Activated naive CD4-positive, alpha-beta T cell treated with anti-CD3 and anti-CD28 coated beads for 36 hours (primary cell): ENCODE measurements around the gene SLU7. TPM values are rescaled to one million over a fixed set of nuclear protein-coding genes. Genes with fewer than 3 reads are reported as not detected.

Experiments used
- CTCF ChIA-PET: fragments of 350-600 bp; sonication (Branson Sonifier 250); formaldehyde crosslinking; loops from one replicate; lab custom pipeline; 2021; ENCODE audit warnings: antibody characterized with exemption; lab: Charles Lee
- DNase-seq: peaks from one replicate; pipeline ENCODE4 v3.0.0-alpha.2; 2020
- H3K27ac Mint-ChIP-seq: one replicate; pipeline ENCODE4 v1.8.0; 2021; ENCODE audit warnings: mild to moderate bottlenecking, mixed read lengths
- H3K27me3 Mint-ChIP-seq: one replicate; pipeline ENCODE4 v1.8.0; 2021; ENCODE audit warnings: low read depth, mixed read lengths
- H3K36me3 Mint-ChIP-seq: one replicate; pipeline ENCODE4 v1.8.0; 2021; ENCODE audit warnings: low read depth, mixed read lengths
- H3K4me1 Mint-ChIP-seq: one replicate; pipeline ENCODE4 v1.8.0; 2021; ENCODE audit warnings: low read depth, mixed read lengths
- H3K4me3 Mint-ChIP-seq: one replicate; pipeline ENCODE4 v1.8.0; 2021; ENCODE audit warnings: mild to moderate bottlenecking, moderate library complexity, mixed read lengths
- H3K9me3 Mint-ChIP-seq: one replicate; pipeline ENCODE4 v1.8.0; 2021; ENCODE audit warnings: mixed read lengths
- intact Hi-C: fragments of 100-400 bp; cut with micrococcal nuclease; formaldehyde crosslinking; loops from one replicate; pipeline ENCODE4 v1.15.1; 2023
- total RNA-seq, 2 experiments: library from RNA; stranded (reverse); gene quantifications; one replicate each; pipeline ENCODE4 v1.2.3, GENCODE V29; 2021

SLU7 gene
- total RNA-seq, 2 experiments from 2014 or later, result 33.2 to 34.3 TPM

GRCh38 chr5:160397492-160397891 is 21.4 kb downstream of the SLU7 start:
- intact Hi-C loops, result no loop called here
- Mint-ChIP-seq H3K4me1 (peaks cover 12% of the 10 kb centered on the region), H3K9me3 (no peaks in the 10 kb centered on the region), H3K27me3 (no peaks in the 10 kb centered on the region), H3K27ac (no peak overlapping the region), H3K4me3 (no peak overlapping the region), H3K36me3 (peaks cover 2% of the 10 kb centered on the region)
- CTCF ChIA-PET, result no interaction called here
- DNase-seq, result no peak

DNA sequence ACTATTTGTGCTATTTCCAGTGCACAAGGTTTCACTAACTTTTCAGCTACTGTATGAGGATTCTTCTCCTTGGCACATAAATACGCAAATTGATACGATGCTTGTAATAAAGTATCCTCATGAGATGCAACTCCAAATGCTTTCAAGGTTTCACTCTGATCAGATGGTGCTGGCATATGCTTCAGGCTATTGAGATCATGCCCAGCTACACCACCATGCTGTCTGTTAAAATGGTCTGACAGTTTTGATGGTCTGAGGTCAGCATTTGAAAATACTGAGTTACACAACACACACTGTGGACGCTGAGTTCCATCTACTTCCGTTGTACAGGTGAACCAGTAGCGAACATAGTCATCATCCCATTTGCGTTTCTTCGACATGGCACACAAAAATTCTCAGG is 23.8 kb downstream of the SLU7 start:
- Mint-ChIP-seq H3K9me3 (no peaks in the 10 kb centered on the region), H3K36me3 (no peaks in the 10 kb centered on the region), H3K4me1 (peaks cover 10% of the 10 kb centered on the region), H3K27me3 (no peaks in the 10 kb centered on the region), H3K27ac (no peak overlapping the region), H3K4me3 (no peak overlapping the region)
- intact Hi-C loops, result no loop called here
- CTCF ChIA-PET, result no interaction called here
- no peak for DNase-seq

- Mint-ChIP-seq H3K27ac (no peak overlapping the region), H3K4me1 (no peaks in the 10 kb centered on the region), H3K27me3 (no peaks in the 10 kb centered on the region), H3K36me3 (no peaks in the 10 kb centered on the region), H3K4me3 (no peak overlapping the region), H3K9me3 (peaks cover 13% of the 10 kb centered on the region)
- intact Hi-C loops, result loop anchor here (1.0 to 2.0 kb wide), 3 partner anchors 46 to 370 kb away; no protein-coding TSS in a partner anchor
- CTCF ChIA-PET, result interaction anchor here (0.6 to 2.8 kb wide), 9 partner anchors 9 to 369 kb away, joined by 3 to 17 read pairs (median 3); partner anchors contain the start of genes C1QTNF2 and FAM200C
- no peak for DNase-seq
These were observed 27.8 kb downstream of the SLU7 start for GRCh38 chr5:160390787-160391696.

DNA sequence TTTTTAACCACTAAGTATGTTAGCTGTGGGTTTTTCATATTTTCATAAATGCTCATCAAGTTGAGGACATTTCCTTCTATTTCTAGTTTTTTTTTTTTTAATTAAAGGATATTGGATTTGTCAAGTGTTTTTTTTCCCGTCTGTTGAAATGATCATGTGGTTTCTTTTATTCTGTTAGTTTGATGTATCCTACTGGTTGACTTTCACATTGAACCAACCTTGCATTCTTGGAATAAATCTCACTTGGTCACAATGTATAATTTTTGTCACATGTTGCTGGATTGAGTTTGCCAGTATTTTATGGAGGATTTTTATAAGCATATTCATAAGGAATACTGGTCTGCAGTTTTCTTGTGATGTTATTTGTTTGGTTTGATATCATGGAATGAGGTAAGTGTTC is 31.4 kb downstream of the SLU7 start:
- Mint-ChIP-seq H3K4me3 (no peak overlapping the region), H3K27me3 (no peaks in the 10 kb centered on the region), H3K36me3 (no peaks in the 10 kb centered on the region), H3K9me3 (peaks cover 13% of the 10 kb centered on the region), H3K4me1 (no peaks in the 10 kb centered on the region), H3K27ac (no peak overlapping the region)
- no peak for DNase-seq
- intact Hi-C loops, result no loop called here
- CTCF ChIA-PET, result interaction anchor here (0.6 kb wide), 1 partner anchor 318 kb away, joined by 3 read pairs; no protein-coding TSS in a partner anchor

GRCh38 chr5:160385496-160385895 is 33.4 kb downstream of the SLU7 start:
- CTCF ChIA-PET, result no interaction called here
- no peaks in the 10 kb centered on the region for H3K36me3 Mint-ChIP-seq

GRCh38 chr5:160384681-160385080 is 34.2 kb downstream of the SLU7 start:
- CTCF ChIA-PET, result no interaction called here
- intact Hi-C loops, result no loop called here
- DNase-seq, result no peak
- Mint-ChIP-seq H3K27me3 (no peaks in the 10 kb centered on the region), H3K9me3 (peaks cover 13% of the 10 kb centered on the region), H3K4me3 (no peak overlapping the region), H3K36me3 (no peaks in the 10 kb centered on the region), H3K27ac (no peak overlapping the region), H3K4me1 (no peaks in the 10 kb centered on the region)

More at GRCh38 chr5:160385496-160385895, 33.4 kb downstream of the SLU7 start:
- intact Hi-C loops, result no loop called here
- Mint-ChIP-seq H3K9me3 (peaks cover 13% of the 10 kb centered on the region), H3K27me3 (no peaks in the 10 kb centered on the region), H3K4me1 (no peaks in the 10 kb centered on the region), H3K4me3 (no peak overlapping the region), H3K27ac (no peak overlapping the region)
- no peak for DNase-seq

GRCh38 chr5:160382346-160382745 is 36.5 kb downstream of the SLU7 start:
- H3K27me3 Mint-ChIP-seq, result peaks cover 3% of the 10 kb centered on the region
- CTCF ChIA-PET, result no interaction called here
- no peak overlapping the region for H3K27ac Mint-ChIP-seq
- H3K9me3 Mint-ChIP-seq, result peaks cover 4% of the 10 kb centered on the region
- H3K36me3 Mint-ChIP-seq, result no peaks in the 10 kb centered on the region
- no peak for DNase-seq
- no peak overlapping the region for H3K4me3 Mint-ChIP-seq
- intact Hi-C loops, result no loop called here
- no peaks in the 10 kb centered on the region for H3K4me1 Mint-ChIP-seq

DNA sequence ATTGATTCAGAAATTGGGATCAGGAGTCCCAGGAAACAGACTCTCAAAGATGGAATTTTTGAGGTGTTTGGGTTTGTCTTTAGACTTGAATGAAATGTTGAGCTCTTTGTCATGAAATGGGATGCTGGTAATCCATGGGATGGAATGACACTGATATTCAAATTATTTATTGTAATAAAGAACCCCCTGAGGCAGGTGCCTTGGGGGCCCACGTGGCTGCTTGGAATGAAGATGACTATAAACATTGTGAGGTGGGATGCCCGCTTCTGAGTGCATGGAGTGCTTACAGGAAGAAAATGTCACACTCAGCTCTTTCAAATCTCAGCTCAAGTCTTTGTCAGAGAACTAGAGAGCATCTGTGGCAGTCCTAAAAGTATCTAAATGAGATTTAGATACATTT is 38.8 kb downstream of the SLU7 start:
- no peaks in the 10 kb centered on the region for H3K9me3 Mint-ChIP-seq
- intact Hi-C loops, result no loop called here
- CTCF ChIA-PET, result no interaction called here
- H3K27ac Mint-ChIP-seq, result no peak overlapping the region
- no peak overlapping the region for H3K4me3 Mint-ChIP-seq
- H3K4me1 Mint-ChIP-seq, result no peaks in the 10 kb centered on the region
- DNase-seq, result no peak
- H3K36me3 Mint-ChIP-seq, result no peaks in the 10 kb centered on the region
- H3K27me3 Mint-ChIP-seq, result peaks cover 10% of the 10 kb centered on the region

DNA sequence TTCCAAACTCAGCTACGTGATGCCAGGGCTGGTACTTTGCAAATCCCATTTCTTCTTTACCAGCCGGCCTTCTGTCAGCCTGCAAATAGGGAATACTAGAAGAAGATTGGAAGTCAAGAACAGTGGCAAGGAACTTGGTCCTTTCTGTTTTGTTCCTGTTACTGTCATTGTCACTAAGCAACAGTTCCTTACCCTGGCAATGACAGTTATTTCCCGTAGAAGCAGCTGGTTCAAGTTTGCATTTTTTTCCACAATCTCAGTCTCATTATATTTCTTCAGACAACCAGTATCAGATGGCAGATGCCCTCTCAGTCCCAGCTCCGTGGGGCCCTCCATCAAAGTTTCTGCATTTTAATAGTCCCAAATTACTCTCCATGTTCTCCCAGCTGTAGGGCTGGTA is 39.4 kb downstream of the SLU7 start:
- no peak for DNase-seq
- Mint-ChIP-seq H3K27me3 (peaks cover 14% of the 10 kb centered on the region), H3K4me3 (no peak overlapping the region), H3K27ac (no peak overlapping the region), H3K9me3 (no peaks in the 10 kb centered on the region), H3K36me3 (no peaks in the 10 kb centered on the region), H3K4me1 (no peaks in the 10 kb centered on the region)
- CTCF ChIA-PET, result no interaction called here
- intact Hi-C loops, result no loop called here

DNA sequence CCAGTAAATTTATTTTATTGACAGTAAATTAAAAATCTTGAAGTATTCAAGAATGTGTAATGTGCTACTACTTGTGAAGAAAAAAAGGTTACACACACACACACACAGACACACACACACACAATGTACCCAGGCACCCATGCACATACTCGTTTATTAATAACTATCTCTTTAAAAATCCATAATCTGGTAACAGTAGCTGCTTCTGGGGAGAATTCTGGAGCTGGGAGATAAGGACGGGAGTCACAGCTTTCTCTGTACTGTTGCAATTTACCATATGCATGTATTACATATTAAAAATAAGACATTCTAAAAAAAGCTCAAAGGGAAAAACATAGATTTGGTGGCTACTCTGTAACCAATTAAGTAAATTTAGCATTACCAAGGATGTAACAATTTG is 40.6 kb downstream of the SLU7 start:
- Mint-ChIP-seq H3K36me3 (no peaks in the 10 kb centered on the region), H3K9me3 (no peaks in the 10 kb centered on the region)

DNA sequence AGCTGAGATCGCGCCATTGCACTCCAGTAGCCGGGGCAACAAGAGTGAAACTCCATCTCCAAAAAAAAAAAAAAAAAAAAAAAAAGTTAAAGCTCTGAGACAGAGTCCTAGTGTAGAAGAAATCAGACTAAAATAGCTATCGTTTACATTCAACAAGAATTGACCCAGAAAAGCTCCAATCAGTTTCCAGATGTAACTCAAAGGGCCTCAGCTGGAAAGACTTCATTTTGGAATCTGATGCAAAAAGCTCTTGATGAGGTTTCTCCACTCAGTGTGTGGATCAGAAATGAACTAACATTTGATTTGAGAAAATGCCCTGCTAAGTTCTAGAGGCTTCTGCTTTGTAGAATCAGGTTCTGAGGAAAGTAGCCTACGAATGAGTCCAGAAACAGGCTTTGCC is 41.2 kb downstream of the SLU7 start:
- Mint-ChIP-seq H3K27me3 (peaks cover 23% of the 10 kb centered on the region), H3K9me3 (no peaks in the 10 kb centered on the region), H3K36me3 (no peaks in the 10 kb centered on the region), H3K4me1 (no peaks in the 10 kb centered on the region), H3K27ac (no peak overlapping the region), H3K4me3 (no peak overlapping the region)
- no peak for DNase-seq
- CTCF ChIA-PET, result interaction anchor here (1.0 to 1.1 kb wide), 2 partner anchors 12 to 33 kb away, joined by 4 to 7 read pairs; no protein-coding TSS in a partner anchor
- intact Hi-C loops, result no loop called here

More for the DNA sequence above, 40.6 kb downstream of the SLU7 start:
- no peak for DNase-seq
- H3K27ac Mint-ChIP-seq, result no peak overlapping the region
- H3K4me1 Mint-ChIP-seq, result no peaks in the 10 kb centered on the region
- peaks cover 17% of the 10 kb centered on the region for H3K27me3 Mint-ChIP-seq
- intact Hi-C loops, result no loop called here
- no peak overlapping the region for H3K4me3 Mint-ChIP-seq
- CTCF ChIA-PET, result interaction anchor here (0.6 kb wide), 1 partner anchor 10 kb away, joined by 3 read pairs; no protein-coding TSS in a partner anchor

GRCh38 chr5:160376416-160376815 is 42.5 kb downstream of the SLU7 start:
- CTCF ChIA-PET, result interaction anchor here (0.6 to 1.5 kb wide), 4 partner anchors 13 to 1244 kb away, joined by 3 to 4 read pairs (median 4); no protein-coding TSS in a partner anchor
- H3K27me3 Mint-ChIP-seq, result peaks cover 33% of the 10 kb centered on the region

More at GRCh38 chr5:160376416-160376815, 42.5 kb downstream of the SLU7 start:
- DNase-seq, result no peak
- no peaks in the 10 kb centered on the region for H3K4me1 Mint-ChIP-seq
- no peaks in the 10 kb centered on the region for H3K36me3 Mint-ChIP-seq
- intact Hi-C loops, result no loop called here
- no peak overlapping the region for H3K4me3 Mint-ChIP-seq
- no peaks in the 10 kb centered on the region for H3K9me3 Mint-ChIP-seq
- H3K27ac Mint-ChIP-seq, result no peak overlapping the region
